Heart left ventricle (tissue), 13 donors: ENCODE data around the gene ARHGEF12.

Source experiments
- CTCF ChIP-seq, 12 donors: fragments of 200-600 bp; sonication (generic) in 4 of 12; IDR thresholded peaks; one replicate each; pipeline versions ENCODE4 v1.5.0 to v1.8.0; 2018 to 2022; ENCODE audit warnings: antibody characterized with exemption in 12 of 12, mild to moderate bottlenecking in 5 of 12
- POLR2A ChIP-seq, 2 donors: fragments of 450-650 bp; IDR thresholded peaks; one replicate each; pipeline ENCODE4 v1.6.1; 2017; ENCODE audit warnings: antibody characterized with exemption in 2 of 2, mild to moderate bottlenecking in 2 of 2, moderate library complexity in 2 of 2
- donor health status: ischemic (EF 13 %, LVEDD 7.1; RV severe dilation, severe dysfunction).
- donor health status: DM: no; HTN: yes; CAD: no.
- donor health status: DM: no; HTN: no; CAD: no.
- donor health status: ischemic (EF 25% LVEDD 6.9; RV normal size, moderate dysfunction).
- donor health status: ischemic (EF 25% LVEDD 5.7; RV mildly dilated, moderate dysfunction).
- donor health status: ischemic (EF 35%, LVEDD 5.7; RV mildly dilated, moderate dysfunction).
- donor health status: nonischemic (EF 11% LVEDD 7.7; RV severe dilation, severe dysfunction).
- donor health status: DM: yes; HTN: yes; CAD: no.
- donor health status: PGD.
- donor health status: ischemic (EF 29% LVEDD 5.4; RV normal size, mild dysfunction).
- donor health status: nonischemic (EF 23%, LVEDD 6.1; RV moderate dilation, normal function).

GRCh38 chr11:120338107-120338933, 2.1 kb downstream of the ARHGEF12 start:
- TF ChIP-seq POLR2A (IDR thresholded peaks at IDR 0.05) (no peak), CTCF (IDR thresholded peaks at IDR 0.05) (no peak)
